ENCODE measurements around the gene PNPO.

- TF ChIP-seq CTCF (conservative IDR thresholded peaks at IDR 0.05; ENCODE audit: low read depth, low read length) (no peak), EZH2 (IDR thresholded peaks at IDR 0.05; ENCODE audit: borderline replicate concordance, low read depth, low read length, poor library complexity, severe bottlenecking) (no peak)
Observed at GRCh38 chr17:47982645-47983390, 41.4 kb downstream of the PNPO start.
